HUES48 (cell line): ENCODE results near the gene TBC1D1.

ENCODE experiments used
- H3K27ac ChIP-seq: one replicate; pipeline ENCODE4 v1.7.0; 2013; ENCODE audit warnings: low read depth, low read length, inconsistent platforms
- H3K27me3 ChIP-seq: 2 replicates; pipeline ENCODE4 v1.6.1; 2013; ENCODE audit warnings: mild to moderate bottlenecking, low read length; ENCODE audit not compliant: control insufficient read depth, insufficient read depth
- H3K36me3 ChIP-seq: 2 replicates; pipeline ENCODE4 v1.6.1; 2013; ENCODE audit warnings: low read length; ENCODE audit not compliant: control insufficient read depth, insufficient read depth
- H3K4me1 ChIP-seq: 2 replicates; pipeline ENCODE4 v1.6.1; 2013; ENCODE audit warnings: mild to moderate bottlenecking, low read length; ENCODE audit not compliant: control insufficient read depth, insufficient read depth
- H3K4me3 ChIP-seq: 2 replicates; pipeline ENCODE4 v1.5.1; 2013; ENCODE audit warnings: mild to moderate bottlenecking, low read depth, low read length
- H3K9ac ChIP-seq: 2 replicates; pipeline ENCODE4 v1.6.1; 2013; ENCODE audit warnings: mild to moderate bottlenecking, low read depth, low read length, moderate library complexity
- H3K9me3 ChIP-seq: 2 replicates; pipeline ENCODE4 v1.6.1; 2013; ENCODE audit warnings: low read length; ENCODE audit not compliant: control insufficient read depth, insufficient read depth

Gene TBC1D1

GRCh38 chr4:38170338-38171169 lies 279.7 kb downstream of the TBC1D1 start:
- H3K4me3 ChIP-seq: no peak overlapping the region
- H3K27me3 ChIP-seq: no peaks in the 10 kb centered on the region
- no peak overlapping the region for H3K27ac ChIP-seq
- H3K36me3 ChIP-seq: no peaks in the 10 kb centered on the region
- H3K9me3 ChIP-seq: no peaks in the 10 kb centered on the region
- H3K4me1 ChIP-seq: no peaks in the 10 kb centered on the region
- no peak overlapping the region for H3K9ac ChIP-seq

- no peak overlapping the region for H3K4me3 ChIP-seq
- no peaks in the 10 kb centered on the region for H3K9me3 ChIP-seq
- H3K36me3 ChIP-seq: no peaks in the 10 kb centered on the region
- no peak overlapping the region for H3K27ac ChIP-seq
- no peak overlapping the region for H3K9ac ChIP-seq
- no peaks in the 10 kb centered on the region for H3K4me1 ChIP-seq
- no peaks in the 10 kb centered on the region for H3K27me3 ChIP-seq
Observed at GRCh38 chr4:38172078-38172477, 281.2 kb downstream of the TBC1D1 start.

GRCh38 chr4:38173935-38174518 lies 283.1 kb downstream of the TBC1D1 start:
- Histone ChIP-seq H3K27me3 (no peaks in the 10 kb centered on the region), H3K36me3 (no peaks in the 10 kb centered on the region), H3K9ac (no peak overlapping the region)

GRCh38 chr4:38174801-38175200 lies 283.9 kb downstream of the TBC1D1 start:
- no peaks in the 10 kb centered on the region for H3K4me1 ChIP-seq
- H3K9ac ChIP-seq: no peak overlapping the region
- H3K36me3 ChIP-seq: no peaks in the 10 kb centered on the region
- H3K4me3 ChIP-seq: no peak overlapping the region
- no peaks in the 10 kb centered on the region for H3K9me3 ChIP-seq
- H3K27ac ChIP-seq: no peak overlapping the region
- H3K27me3 ChIP-seq: no peaks in the 10 kb centered on the region

More at GRCh38 chr4:38173935-38174518, 283.1 kb downstream of the TBC1D1 start:
- no peak overlapping the region for H3K4me3 ChIP-seq
- H3K4me1 ChIP-seq: no peaks in the 10 kb centered on the region
- no peaks in the 10 kb centered on the region for H3K9me3 ChIP-seq
- no peak overlapping the region for H3K27ac ChIP-seq

- H3K36me3 ChIP-seq: no peaks in the 10 kb centered on the region
- H3K27ac ChIP-seq: no peak overlapping the region
Observed at GRCh38 chr4:38176165-38176564, 285.3 kb downstream of the TBC1D1 start.

GRCh38 chr4:38177035-38177546 lies 286.2 kb downstream of the TBC1D1 start:
- H3K4me3 ChIP-seq: no peak overlapping the region

More at GRCh38 chr4:38176165-38176564, 285.3 kb downstream of the TBC1D1 start:
- Histone ChIP-seq H3K27me3 (no peaks in the 10 kb centered on the region), H3K4me3 (no peak overlapping the region), H3K4me1 (no peaks in the 10 kb centered on the region), H3K9me3 (peaks cover 2% of the 10 kb centered on the region), H3K9ac (no peak overlapping the region)

GRCh38 chr4:38177641-38178391 lies 286.9 kb downstream of the TBC1D1 start:
- no peak overlapping the region for H3K9ac ChIP-seq
- H3K4me3 ChIP-seq: no peak overlapping the region

More at GRCh38 chr4:38177035-38177546, 286.2 kb downstream of the TBC1D1 start:
- H3K9me3 ChIP-seq: peaks cover 10% of the 10 kb centered on the region
- no peaks in the 10 kb centered on the region for H3K4me1 ChIP-seq
- H3K27ac ChIP-seq: no peak overlapping the region
- H3K36me3 ChIP-seq: no peaks in the 10 kb centered on the region
- no peaks in the 10 kb centered on the region for H3K27me3 ChIP-seq
- H3K9ac ChIP-seq: no peak overlapping the region

GRCh38 chr4:38178392-38178995 lies 287.6 kb downstream of the TBC1D1 start:
- Histone ChIP-seq H3K4me1 (no peaks in the 10 kb centered on the region), H3K9me3 (peaks cover 10% of the 10 kb centered on the region), H3K36me3 (no peaks in the 10 kb centered on the region), H3K27me3 (no peaks in the 10 kb centered on the region), H3K27ac (no peak overlapping the region), H3K9ac (no peak overlapping the region), H3K4me3 (no peak overlapping the region)

More at GRCh38 chr4:38177641-38178391, 286.9 kb downstream of the TBC1D1 start:
- Histone ChIP-seq H3K4me1 (no peaks in the 10 kb centered on the region), H3K36me3 (no peaks in the 10 kb centered on the region), H3K27me3 (no peaks in the 10 kb centered on the region), H3K9me3 (peaks cover 10% of the 10 kb centered on the region), H3K27ac (no peak overlapping the region)

GRCh38 chr4:38179690-38180377 lies 288.9 kb downstream of the TBC1D1 start:
- no peak overlapping the region for H3K9ac ChIP-seq
- no peaks in the 10 kb centered on the region for H3K4me1 ChIP-seq
- H3K36me3 ChIP-seq: no peaks in the 10 kb centered on the region
- H3K9me3 ChIP-seq: peaks cover 10% of the 10 kb centered on the region
- no peak overlapping the region for H3K4me3 ChIP-seq
- no peak overlapping the region for H3K27ac ChIP-seq
- no peaks in the 10 kb centered on the region for H3K27me3 ChIP-seq

GRCh38 chr4:38180456-38180855 lies 289.6 kb downstream of the TBC1D1 start:
- Histone ChIP-seq H3K36me3 (no peaks in the 10 kb centered on the region), H3K4me3 (no peak overlapping the region), H3K27ac (no peak overlapping the region), H3K27me3 (no peaks in the 10 kb centered on the region), H3K9me3 (peaks cover 10% of the 10 kb centered on the region), H3K4me1 (no peaks in the 10 kb centered on the region), H3K9ac (no peak overlapping the region)
